Neural cell (in vitro differentiated cells): ENCODE data around the gene UBL3. TPM values are rescaled to one million over a fixed set of nuclear protein-coding genes. Genes with fewer than 3 reads are reported as not detected.

Experiments used
- H2AFZ ChIP-seq: fragments of 200-600, 300-800 bp; sonication (generic), shearing (Covaris generic); 2 replicates; pipeline ENCODE4 v1.6.0; 2014; ENCODE audit warnings: low read depth, mild to moderate bottlenecking, antibody characterized with exemption, low read length, moderate library complexity
- H3F3A ChIP-seq: fragments of 200-600 bp; shearing (Covaris generic); 2 replicates; pipeline ENCODE4 v1.6.1; 2016; ENCODE audit warnings: mild to moderate bottlenecking, moderate library complexity, mixed read lengths, antibody characterized with exemption, low read length; ENCODE audit not compliant: insufficient read depth, poor library complexity, severe bottlenecking
- H3K27ac ChIP-seq: fragments of 200-600, 300-800 bp; sonication (generic), shearing (Covaris generic); 2 replicates; pipeline ENCODE4 v1.5.1; 2014; ENCODE audit warnings: mild to moderate bottlenecking, low read length, moderate library complexity
- H3K27me3 ChIP-seq: fragments of 300-800, 200-600 bp; sonication (generic), shearing (Covaris generic); 2 replicates; pipeline ENCODE4 v1.6.0; 2014; ENCODE audit warnings: mild to moderate bottlenecking, low read depth, low read length, moderate library complexity; ENCODE audit not compliant: insufficient read depth
- H3K36me3 ChIP-seq: fragments of 300-800, 200-600 bp; sonication (generic), shearing (Covaris generic); 2 replicates; pipeline ENCODE4 v1.5.1; 2014; ENCODE audit warnings: mild to moderate bottlenecking, antibody characterized with exemption, low read length, moderate library complexity; ENCODE audit not compliant: insufficient read depth
- H3K4me2 ChIP-seq: fragments of 300-800, 200-600 bp; sonication (generic), shearing (Covaris generic); 2 replicates; pipeline ENCODE4 v1.6.0; 2014; ENCODE audit warnings: mild to moderate bottlenecking, low read length
- H3K4me3 ChIP-seq: fragments of 300-800, 200-600 bp; sonication (generic), shearing (Covaris generic); 2 replicates; pipeline ENCODE4 v1.5.1; 2014; ENCODE audit warnings: mild to moderate bottlenecking, low read length, moderate library complexity
- H3K79me2 ChIP-seq: fragments of 200-600 bp; shearing (Covaris generic); replicated peaks from 2 replicates; pipeline ENCODE4 v1.6.0; 2014; ENCODE audit warnings: mild to moderate bottlenecking, low read length, moderate library complexity; ENCODE audit not compliant: insufficient read depth
- H3K9ac ChIP-seq: fragments of 300-800, 200-600 bp; sonication (generic), shearing (Covaris generic); 2 replicates; pipeline ENCODE4 v1.6.1; 2016; ENCODE audit warnings: mild to moderate bottlenecking, low read length, mixed read lengths
- H3K9me2 ChIP-seq: fragments of 200-600 bp; shearing (Covaris generic); 2 replicates; pipeline ENCODE4 v1.6.1; 2016; ENCODE audit warnings: mild to moderate bottlenecking, low read length, mixed read lengths; ENCODE audit not compliant: insufficient read depth
- H3K9me3 ChIP-seq: fragments of 200-600, 300-800 bp; sonication (generic), shearing (Covaris generic); 2 replicates; pipeline ENCODE4 v1.6.1; 2016; ENCODE audit warnings: mild to moderate bottlenecking, mixed run types, low read length, moderate library complexity, mixed read lengths
- H4K20me1 ChIP-seq: fragments of 200-600 bp; shearing (Covaris generic); 2 replicates; pipeline ENCODE4 v1.6.1; 2016; ENCODE audit warnings: mild to moderate bottlenecking, mixed run types; ENCODE audit not compliant: insufficient read depth
- CTCF ChIP-seq: fragments of 450-650 bp; IDR thresholded peaks from 2 replicates; pipeline ENCODE4 v1.5.1; 2014; ENCODE audit warnings: antibody characterized with exemption, mild to moderate bottlenecking, moderate library complexity; ENCODE audit not compliant: poor library complexity, severe bottlenecking
- EP300 ChIP-seq: fragments of 450-650 bp; conservative IDR thresholded peaks from 2 replicates; pipeline ENCODE4 v1.6.1; 2014; ENCODE audit warnings: antibody characterized with exemption, mild to moderate bottlenecking, moderate library complexity; ENCODE audit not compliant: poor library complexity, severe bottlenecking
- EZH2 ChIP-seq: fragments of 200-600, 300-800 bp; shearing (Covaris generic), sonication (generic); IDR thresholded peaks from 2 replicates; pipeline ENCODE4 v1.6.1; 2014; ENCODE audit warnings: antibody characterized with exemption, low read length, borderline replicate concordance, mild to moderate bottlenecking; ENCODE audit not compliant: insufficient read depth, poor library complexity, severe bottlenecking
- MXI1 ChIP-seq: fragments of 450-650 bp; conservative IDR thresholded peaks from 2 replicates; pipeline ENCODE4 v1.6.1; 2014; ENCODE audit warnings: antibody characterized with exemption, mild to moderate bottlenecking; ENCODE audit not compliant: poor library complexity, severe bottlenecking
- POLR2AphosphoS5 ChIP-seq: IDR thresholded peaks from 2 replicates; pipeline ENCODE4 v1.6.1; 2012
- RAD21 ChIP-seq: fragments of 450-650 bp; conservative IDR thresholded peaks from 2 replicates; pipeline ENCODE4 v1.6.1; 2014; ENCODE audit warnings: antibody characterized with exemption, mild to moderate bottlenecking, moderate library complexity
- REST ChIP-seq: IDR thresholded peaks from 2 replicates; pipeline ENCODE4 v1.6.1; 2012; ENCODE audit warnings: borderline replicate concordance
- SMC3 ChIP-seq: fragments of 450-650 bp; conservative IDR thresholded peaks from 2 replicates; pipeline ENCODE4 v1.6.1; 2014; ENCODE audit warnings: antibody characterized with exemption, mild to moderate bottlenecking, moderate library complexity; ENCODE audit not compliant: poor library complexity
- TAF1 ChIP-seq: IDR thresholded peaks from 2 replicates; pipeline ENCODE4 v1.6.1; 2012; ENCODE audit warnings: low read depth
- polyA plus RNA-seq: library from polyadenylated mRNA; depleted of rRNA; stranded (reverse); fragments of >200 nt; gene quantifications from 2 replicates; pipeline ENCODE4 v1.2.3, GENCODE V29; 2014

UBL3 gene
- polyA plus RNA-seq, 1 donor from 2014 or later: 35.8 TPM

GRCh38 chr13:29761815-29762214, 88.6 kb downstream of the UBL3 start:
- Histone ChIP-seq H3K27me3 (no peaks in the 10 kb centered on the region), H3K4me3 (no peak overlapping the region), H3K9me2 (no peaks in the 10 kb centered on the region), H4K20me1 (no peaks in the 10 kb centered on the region), H3K36me3 (no peaks in the 10 kb centered on the region), H3F3A (no peaks in the 10 kb centered on the region), H3K9ac (no peak overlapping the region), H2AFZ (no peak overlapping the region), H3K79me2 (no peaks in the 10 kb centered on the region), H3K9me3 (no peaks in the 10 kb centered on the region), H3K27ac (no peak overlapping the region), H3K4me2 (no peak overlapping the region)
- TF ChIP-seq POLR2AphosphoS5 (no peak), TAF1 (no peak)

- H3K9me3 ChIP-seq: no peaks in the 10 kb centered on the region
- no peaks in the 10 kb centered on the region for H3K27me3 ChIP-seq
- H3F3A ChIP-seq: no peaks in the 10 kb centered on the region
- no peak overlapping the region for H3K4me3 ChIP-seq
- no peak overlapping the region for H3K27ac ChIP-seq
- H3K79me2 ChIP-seq: no peaks in the 10 kb centered on the region
- no peaks in the 10 kb centered on the region for H4K20me1 ChIP-seq
- H3K9me2 ChIP-seq: no peaks in the 10 kb centered on the region
- no peak overlapping the region for H3K4me2 ChIP-seq
- no peaks in the 10 kb centered on the region for H3K36me3 ChIP-seq
- H2AFZ ChIP-seq: no peak overlapping the region
- TF ChIP-seq POLR2AphosphoS5 (no peak), CTCF (no peak)
- no peak overlapping the region for H3K9ac ChIP-seq
These were observed 89.3 kb downstream of the UBL3 start for GRCh38 chr13:29761160-29761559.

- Histone ChIP-seq H3K4me2 (no peak overlapping the region), H4K20me1 (no peaks in the 10 kb centered on the region), H3K27me3 (no peaks in the 10 kb centered on the region), H3K27ac (no peak overlapping the region), H3K9ac (no peak overlapping the region), H3K79me2 (no peaks in the 10 kb centered on the region), H2AFZ (no peak overlapping the region), H3K4me3 (no peak overlapping the region), H3K36me3 (no peaks in the 10 kb centered on the region), H3K9me2 (no peaks in the 10 kb centered on the region), H3F3A (no peaks in the 10 kb centered on the region), H3K9me3 (no peaks in the 10 kb centered on the region)
- TF ChIP-seq REST: no peak
- no peak for TF ChIP-seq MXI1
- TF ChIP-seq EP300: no peak
- TF ChIP-seq RAD21: no peak
- no peak for TF ChIP-seq SMC3
- TF ChIP-seq CTCF: no peak
- no peak for TF ChIP-seq POLR2AphosphoS5
- no peak for TF ChIP-seq TAF1
- TF ChIP-seq EZH2: no peak
These were observed 89.9 kb downstream of the UBL3 start for GRCh38 chr13:29760544-29760943.
